T-helper 1 cell treated with Interleukin-12 subunit alpha and Interleukin-12 subunit beta and Interleukin-4 antibody, amounts not matched to agents 30 ng/mL and 1 ng/mL, for 36 hours (primary cell): Measurements from ENCODE around the gene RPL21. TPM values are rescaled to one million over a fixed set of nuclear protein-coding genes. Genes with fewer than 3 reads are reported as not detected.
"Not testable (repeated sequence)": the region's sequence is repeated elsewhere in the genome, so short reads cannot be mapped to it uniquely, and the experiment has no call there.

Experiments used
- intact Hi-C: fragments of 100-400 bp; cut with micrococcal nuclease; formaldehyde crosslinking; loops from one replicate; pipeline ENCODE4 v1.15.1; 2024
- total RNA-seq: library from RNA; stranded (reverse); gene quantifications from 2 replicates; pipeline ENCODE4 v1.2.3, GENCODE V29; 2022

The RPL21 gene
- total RNA-seq = 847 and 857 TPM in 2 replicates

- intact Hi-C loops = loop anchor here (1.0 to 10.0 kb wide), 17 partner anchors 19 to 1947 kb away; partner anchors contain the start of genes MTIF3, NUP58, POLR1D and RASL11A
These were observed at the start of gene RPL21 for GRCh38 chr13:27251166-27252091. RPL21 (plus strand) TSS chr13:27251558; CDS start chr13:27253777, 2,219 bp downstream.

GRCh38 chr13:27201661-27202060, 49.7 kb upstream of the RPL21 start:
- intact Hi-C loops = no loop called here

- intact Hi-C loops = no loop called here
These were observed 48.2 kb upstream of the RPL21 start for GRCh38 chr13:27203186-27203585.

GRCh38 chr13:27203854-27204253, 47.5 kb upstream of the RPL21 start:
- intact Hi-C loops = loop anchor here (1.0 kb wide), 1 partner anchor 219 kb away; no protein-coding TSS in a partner anchor

GRCh38 chr13:27208514-27208913, 42.8 kb upstream of the RPL21 start:
- intact Hi-C loops = no loop called here

- intact Hi-C loops = no loop called here
These were observed 40.1 kb upstream of the RPL21 start for GRCh38 chr13:27211271-27211670.

GRCh38 chr13:27211771-27212364, 39.5 kb upstream of the RPL21 start:
- intact Hi-C loops = no loop called here

GRCh38 chr13:27213386-27213785, 38.0 kb upstream of the RPL21 start:
- intact Hi-C loops = not testable (repeated sequence)

GRCh38 chr13:27217791-27218190, 33.6 kb upstream of the RPL21 start:
- intact Hi-C loops = not testable (repeated sequence)

GRCh38 chr13:27218861-27219260, 32.5 kb upstream of the RPL21 start:
- intact Hi-C loops = not testable (repeated sequence)

GRCh38 chr13:27219611-27220010, 31.7 kb upstream of the RPL21 start:
- intact Hi-C loops = no loop called here

GRCh38 chr13:27222100-27222499, 29.3 kb upstream of the RPL21 start:
- intact Hi-C loops = not testable (repeated sequence)

- intact Hi-C loops = no loop called here
These were observed 24.4 kb upstream of the RPL21 start for GRCh38 chr13:27226991-27227390.

GRCh38 chr13:27228131-27228530, 23.2 kb upstream of the RPL21 start:
- intact Hi-C loops = no loop called here

- intact Hi-C loops = no loop called here
These were observed 21.7 kb upstream of the RPL21 start for GRCh38 chr13:27229642-27230041.

GRCh38 chr13:27233964-27234363, 17.4 kb upstream of the RPL21 start:
- intact Hi-C loops = no loop called here

GRCh38 chr13:27236478-27236877, 14.9 kb upstream of the RPL21 start:
- intact Hi-C loops = no loop called here

- intact Hi-C loops = no loop called here
These were observed 8.7 kb upstream of the RPL21 start for GRCh38 chr13:27242702-27243101.

GRCh38 chr13:27245610-27246009, 5.7 kb upstream of the RPL21 start:
- intact Hi-C loops = no loop called here

GRCh38 chr13:27250833-27251165, 559 bp upstream of the RPL21 start:
- intact Hi-C loops = loop anchor here (1.0 to 10.0 kb wide), 17 partner anchors 20 to 1946 kb away; partner anchors contain the start of genes MTIF3, NUP58, POLR1D and RASL11A

- intact Hi-C loops = loop anchor here (5.0 to 10.0 kb wide), 4 partner anchors 1368 to 1948 kb away; partner anchors contain the start of genes NUP58 and SLC46A3
These were observed 1.1 kb downstream of the RPL21 start for GRCh38 chr13:27252467-27252866.

- intact Hi-C loops = loop anchor here (10.0 kb wide), 3 partner anchors 1372 to 1952 kb away; partner anchors contain the start of gene NUP58
These were observed 5.8 kb downstream of the RPL21 start for GRCh38 chr13:27257233-27257568.
